ENCODE results near the gene MRPL2.
"Not testable (repeated sequence)": the region's sequence is repeated elsewhere in the genome, so short reads cannot be mapped to it uniquely, and the experiment has no call there.

The MRPL2 gene

GRCh38 chr6:43052225-43052841, 6.9 kb downstream of the MRPL2 start:
- no peak for DNase-seq

GRCh38 chr6:43050981-43051380, 8.3 kb downstream of the MRPL2 start:
- DNase-seq = no peak

GRCh38 chr6:43047998-43048397, 11.2 kb downstream of the MRPL2 start:
- no peak for DNase-seq

- no peak for DNase-seq
Measured at GRCh38 chr6:43045371-43045930, 13.8 kb downstream of the MRPL2 start.

GRCh38 chr6:43043310-43043709, 15.9 kb downstream of the MRPL2 start:
- no peak for DNase-seq

GRCh38 chr6:43041475-43041874, 17.8 kb downstream of the MRPL2 start:
- DNase-seq = not testable (repeated sequence)

- DNase-seq = no peak
Measured at GRCh38 chr6:43040542-43041257, 18.5 kb downstream of the MRPL2 start.

GRCh38 chr6:43038727-43039126, 20.5 kb downstream of the MRPL2 start:
- no peak for DNase-seq

GRCh38 chr6:43037706-43038105, 21.5 kb downstream of the MRPL2 start:
- no peak for DNase-seq

GRCh38 chr6:43037197-43037596, 22.0 kb downstream of the MRPL2 start:
- no peak for DNase-seq

- no peak for DNase-seq
Measured at GRCh38 chr6:43036712-43037111, 22.5 kb downstream of the MRPL2 start.

GRCh38 chr6:43035495-43036194, 23.6 kb downstream of the MRPL2 start:
- DNase-seq = no peak

- DNase-seq = no peak
Measured at GRCh38 chr6:43034190-43034525, 25.1 kb downstream of the MRPL2 start.

- DNase-seq = no peak
Measured at GRCh38 chr6:43033496-43034189, 25.6 kb downstream of the MRPL2 start.

- peak; percentile 14 for DNase-seq
Measured at GRCh38 chr6:43032326-43032725, 26.9 kb downstream of the MRPL2 start.

- DNase-seq = no peak
Measured at GRCh38 chr6:43029120-43029519, 30.1 kb downstream of the MRPL2 start.

GRCh38 chr6:43026365-43026764, 32.9 kb downstream of the MRPL2 start:
- DNase-seq = no peak

- DNase-seq = no peak
Measured at GRCh38 chr6:43024436-43024835, 34.8 kb downstream of the MRPL2 start.

- peak; percentile 75 for DNase-seq
Measured at GRCh38 chr6:43021270-43022047, 37.8 kb downstream of the MRPL2 start, which contains the start of gene RRP36. TSS of gene RRP36 (plus strand) at chr6:43021623. CDS start at chr6:43021655, 32 bp downstream.

- DNase-seq = peak; percentile 61
Measured at GRCh38 chr6:43020847-43021246, 38.4 kb downstream of the MRPL2 start.

- DNase-seq = no peak
Measured at GRCh38 chr6:43020052-43020705, 39.1 kb downstream of the MRPL2 start.

GRCh38 chr6:43019152-43019551, 40.1 kb downstream of the MRPL2 start:
- DNase-seq = no peak

Measured in NCI-H2171 treated with DMSO at 0.1 percent for 48 hours (cell line).